Endodermal cell (in vitro differentiated cells): ENCODE results near the gene IFI6. TPM values are rescaled to one million over a fixed set of nuclear protein-coding genes. Genes with fewer than 3 reads are reported as not detected.

Experiments
- DNase-seq: peaks from one replicate; pipeline ENCODE4 v3.0.0-alpha.2; 2017
- H3K27ac ChIP-seq: 2 replicates; pipeline ENCODE4 v1.5.1; 2013; ENCODE audit warnings: mild to moderate bottlenecking, low read depth, low read length, moderate library complexity
- H3K27me3 ChIP-seq: 2 replicates; pipeline ENCODE4 v1.6.1; 2013; ENCODE audit warnings: mild to moderate bottlenecking, low read length, moderate library complexity; ENCODE audit not compliant: insufficient read depth, control insufficient read depth, poor library complexity, severe bottlenecking
- H3K36me3 ChIP-seq: 2 replicates; pipeline ENCODE4 v1.7.0; 2013; ENCODE audit warnings: mild to moderate bottlenecking, low read length, moderate library complexity; ENCODE audit not compliant: control insufficient read depth, insufficient read depth
- H3K4me1 ChIP-seq: one replicate; pipeline ENCODE4 v1.7.0; 2013; ENCODE audit warnings: low read length; ENCODE audit not compliant: control insufficient read depth, insufficient read depth
- H3K4me3 ChIP-seq: 2 replicates; pipeline ENCODE4 v1.5.1; 2013; ENCODE audit warnings: mild to moderate bottlenecking, low read length, moderate library complexity
- H3K9ac ChIP-seq: 2 replicates; pipeline ENCODE4 v1.6.1; 2013; ENCODE audit warnings: mild to moderate bottlenecking, low read length, moderate library complexity; ENCODE audit not compliant: poor library complexity, severe bottlenecking; ENCODE audit errors: extremely low read depth
- H3K9me3 ChIP-seq: 2 replicates; pipeline ENCODE4 v1.6.1; 2013; ENCODE audit warnings: mild to moderate bottlenecking, low read length, moderate library complexity; ENCODE audit not compliant: control insufficient read depth
- H3K27ac Mint-ChIP-seq: 2 replicates; pipeline ENCODE4 v1.8.0; 2020; ENCODE audit warnings: mixed read lengths
- H3K27me3 Mint-ChIP-seq: 2 replicates; pipeline ENCODE4 v1.8.0; 2021; ENCODE audit warnings: mild to moderate bottlenecking, mixed read lengths; ENCODE audit not compliant: insufficient read depth
- H3K36me3 Mint-ChIP-seq: 2 replicates; pipeline ENCODE4 v1.8.0; 2020; ENCODE audit warnings: low read depth, mixed read lengths
- H3K4me1 Mint-ChIP-seq: 2 replicates; pipeline ENCODE4 v1.8.0; 2020; ENCODE audit warnings: mixed read lengths
- H3K4me3 Mint-ChIP-seq: 2 replicates; pipeline ENCODE4 v1.8.0; 2020; ENCODE audit warnings: mild to moderate bottlenecking, moderate library complexity, mixed read lengths
- H3K9me3 Mint-ChIP-seq: 2 replicates; pipeline ENCODE4 v1.8.0; 2020; ENCODE audit warnings: mild to moderate bottlenecking, mixed read lengths
- CTCF ChIP-seq: fragments of 200-600 bp; sonication (generic); conservative IDR thresholded peaks from 2 replicates; pipeline ENCODE4 v1.5.0; 2021; ENCODE audit warnings: antibody characterized with exemption, mild to moderate bottlenecking
- WGBS, 2 experiments: methylation state at CpG; one replicate each; pipeline versions ENCODE4 v1.1.5 to v1.1.7; 2013; ENCODE audit warnings: missing lambda C conversion rate in 2 of 2, mixed read lengths in 1 of 2; ENCODE audit not compliant: insufficient coverage in 1 of 2, insufficient read length in 1 of 2; 5-methylcytosine and 5-hydroxymethylcytosine counted together
- total RNA-seq, 2 donors: library from RNA; stranded (reverse); fragmentation: NEBNext Ultra II Directional in 1 of 2; extraction: Animal tissue kit (Norgen Biotek cat#: 25700) in 1 of 2; gene quantifications; 2 replicates in 1 of 2; 3 replicates in 1 of 2; pipeline ENCODE4 v1.2.1, GENCODE V29; 2021

Gene IFI6
- total RNA-seq, 2 donors from 2014 or later: 0.71 to 1.1 TPM

- WGBS, 2 experiments: 88 to 94% methylated on average over 8 of the region's 8 CpGs
- Histone ChIP-seq H3K4me1 (no peaks in the 10 kb centered on the region), H3K4me3 (no peak overlapping the region), H3K27ac (no peak overlapping the region), H3K9me3 (no peaks in the 10 kb centered on the region), H3K9ac (no peak overlapping the region), H3K36me3 (no peaks in the 10 kb centered on the region), H3K27me3 (peaks cover under 1% of the 10 kb centered on the region)
- Mint-ChIP-seq H3K4me3 (no peak overlapping the region), H3K36me3 (no peaks in the 10 kb centered on the region), H3K27ac (no peak overlapping the region), H3K27me3 (peaks cover 3% of the 10 kb centered on the region), H3K4me1 (peaks cover 8% of the 10 kb centered on the region), H3K9me3 (no peaks in the 10 kb centered on the region)
- peak; percentile 69 for DNase-seq
- no peak for TF ChIP-seq CTCF
These were observed 7.7 kb downstream of the IFI6 start for GRCh38 chr1:27664291-27664690.

DNA sequence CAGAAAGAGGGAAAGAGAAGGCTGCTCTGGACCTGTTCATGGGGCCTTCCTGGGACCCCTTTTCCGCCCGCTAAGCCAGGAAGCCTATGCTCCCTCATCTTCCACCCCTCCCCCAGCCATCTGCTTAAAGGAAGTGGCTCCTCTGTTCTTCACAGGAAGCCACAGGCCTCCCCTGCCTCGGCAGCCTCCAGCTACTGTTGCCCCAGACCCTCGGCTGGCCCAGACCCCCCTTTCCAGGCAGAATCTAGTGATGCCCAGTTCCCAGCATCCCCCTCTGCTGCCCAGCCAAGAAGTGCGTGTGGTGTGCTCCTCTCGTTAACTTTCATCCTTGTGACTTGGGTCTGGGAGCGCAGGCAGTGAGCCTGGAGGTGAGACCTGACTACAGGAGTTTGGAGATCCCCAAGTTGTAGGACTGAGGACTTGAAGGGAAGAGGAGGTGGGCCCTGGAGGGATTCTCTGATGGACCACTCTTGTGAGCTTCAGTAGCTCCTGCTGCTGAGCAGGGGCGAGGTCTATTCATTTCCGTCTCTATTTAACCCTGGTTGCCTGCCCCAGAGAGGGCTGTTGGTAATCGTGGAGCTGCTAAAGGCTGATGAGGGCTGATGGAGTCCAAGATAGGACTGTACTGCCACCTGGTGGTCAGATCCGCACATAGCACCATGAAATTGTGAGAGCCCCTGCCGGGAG, 9.1 kb downstream of the IFI6 start:
- Histone ChIP-seq H3K27me3 (no peaks in the 10 kb centered on the region), H3K36me3 (no peaks in the 10 kb centered on the region), H3K9ac (no peak overlapping the region), H3K4me3 (no peak overlapping the region), H3K4me1 (no peaks in the 10 kb centered on the region), H3K27ac (peak overlapping the region; percentile 8), H3K9me3 (no peaks in the 10 kb centered on the region)
- Mint-ChIP-seq H3K9me3 (no peaks in the 10 kb centered on the region), H3K36me3 (no peaks in the 10 kb centered on the region), H3K4me3 (no peak overlapping the region), H3K4me1 (peaks cover 6% of the 10 kb centered on the region), H3K27me3 (no peaks in the 10 kb centered on the region), H3K27ac (peak overlapping the region; percentile 84)
- 32 to 50% methylated on average over 7 to 12 of the region's 12 CpGs for WGBS, 2 experiments
- peak; percentile 98 for DNase-seq
- TF ChIP-seq CTCF: peak; percentile 89

- H3K4me1 Mint-ChIP-seq: peaks cover 6% of the 10 kb centered on the region
- H3K27ac ChIP-seq: peak overlapping the region; percentile 8
- H3K9me3 Mint-ChIP-seq: no peaks in the 10 kb centered on the region
- H3K36me3 Mint-ChIP-seq: no peaks in the 10 kb centered on the region
- no peak overlapping the region for H3K4me3 Mint-ChIP-seq
- H3K9me3 ChIP-seq: no peaks in the 10 kb centered on the region
- H3K27me3 Mint-ChIP-seq: no peaks in the 10 kb centered on the region
- WGBS, 2 experiments: 95 to 100% methylated on average over 2 to 5 of the region's 5 CpGs
- no peaks in the 10 kb centered on the region for H3K27me3 ChIP-seq
- no peak overlapping the region for H3K4me3 ChIP-seq
- TF ChIP-seq CTCF: no peak
- H3K9ac ChIP-seq: no peak overlapping the region
- H3K27ac Mint-ChIP-seq: peak overlapping the region; percentile 84
- no peak for DNase-seq
- no peaks in the 10 kb centered on the region for H3K36me3 ChIP-seq
- H3K4me1 ChIP-seq: no peaks in the 10 kb centered on the region
These were observed 9.7 kb downstream of the IFI6 start for GRCh38 chr1:27662261-27662660.
